ENCODE measurements around the gene IL17REL.

Gene IL17REL

DNA sequence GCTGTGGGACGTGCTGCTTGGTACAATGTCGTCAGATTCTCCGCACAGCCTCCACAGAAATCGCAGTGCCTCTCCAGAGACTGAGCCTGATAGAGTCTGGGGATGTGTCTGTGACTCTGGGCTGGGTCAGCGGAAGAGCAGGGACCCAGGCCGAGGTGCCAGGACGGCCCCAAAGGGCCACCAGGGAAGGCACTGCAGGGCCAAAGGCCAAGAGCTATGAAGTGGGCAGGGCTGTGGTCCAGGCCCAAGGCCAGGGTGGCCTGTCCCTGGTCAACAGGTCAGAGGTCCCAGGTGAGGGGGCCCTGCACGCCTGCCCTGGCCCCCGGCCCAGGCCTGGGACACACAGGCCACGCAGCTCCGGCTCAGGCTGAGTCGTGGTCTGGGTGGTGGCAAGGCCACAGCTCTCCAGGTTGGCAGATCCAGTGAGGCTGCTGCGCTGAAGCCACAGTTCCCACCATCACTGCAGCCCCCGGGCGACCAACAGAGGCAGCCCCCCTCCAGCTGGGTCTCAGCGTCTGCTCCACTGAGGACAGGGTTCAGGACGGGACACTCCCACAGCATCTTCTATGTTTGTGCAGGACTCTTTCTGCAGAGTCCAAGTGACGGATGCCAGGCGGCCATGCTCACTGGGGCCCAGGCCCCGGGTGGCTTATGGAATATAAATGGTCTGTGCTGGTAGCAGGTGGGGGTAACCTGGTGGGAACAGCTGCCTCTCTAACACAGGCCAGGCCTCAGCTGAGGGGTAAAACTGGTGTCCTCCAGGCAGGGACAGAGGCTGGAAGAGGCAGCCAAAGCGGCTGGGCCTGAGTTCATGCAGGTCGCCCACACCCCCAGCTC, 56.8 kb downstream of the IL17REL start:
- peak overlapping the region; percentile 98 for H2BK15ac ChIP-seq (ENCODE audit: low read length)
- no peak overlapping the region for H4K91ac ChIP-seq (ENCODE audit: low read depth, low read length, poor library complexity)
- H2BK5ac ChIP-seq (ENCODE audit: low read length), result peak overlapping the region; percentile 53
- peak overlapping the region; percentile 94 for H2BK12ac ChIP-seq (ENCODE audit: low read length)
- H3K4me3 ChIP-seq (ENCODE audit: low read length in 2 of 2), result no peak overlapping the region
- H4K8ac ChIP-seq (ENCODE audit: low read depth, low read length), result no peak overlapping the region
- peaks cover 26 to 38% of the 10 kb centered on the region in 2 donors for H3K4me1 ChIP-seq (ENCODE audit: control insufficient read depth in 2 of 2, insufficient read depth in 1 of 2, low read depth in 1 of 2, low read length in 2 of 2)
- peak overlapping the region; percentile 87 for H3K18ac ChIP-seq (ENCODE audit: low read length)
- no peak overlapping the region for H3K27ac ChIP-seq (replicated peaks; ENCODE audit: low read length)
- peak overlapping the region; percentile 56 for H3K14ac ChIP-seq (ENCODE audit: low read length)
- peaks cover 0 to 7% (median 0%) of the 10 kb centered on the region in 3 experiments for H3K27me3 ChIP-seq (ENCODE audit: control insufficient read depth in 3 of 3, insufficient read depth in 3 of 3, low read depth in 1 of 3, low read length in 3 of 3)
- no CpG with 5 or more reads among the region's 22 CpGs for WGBS, 2 donors (ENCODE audit: extremely low coverage in 2 of 2, insufficient read length in 2 of 2, insufficient replicate concordance in 1 of 2)
- peak overlapping the region; percentile 61 for H2BK120ac ChIP-seq (ENCODE audit: low read depth, low read length)
- DNase-seq (ENCODE audit: low spot score), result no peak
- H3K9me3 ChIP-seq (replicated peaks in 1 of 2; ENCODE audit: control insufficient read depth in 2 of 2, insufficient read depth in 1 of 2, low read depth in 1 of 2, low read length in 2 of 2), result no peaks in the 10 kb centered on the region
- H3K4me2 ChIP-seq (ENCODE audit: insufficient read depth, low read length, poor library complexity, severe bottlenecking), result no peak overlapping the region
- H3K79me1 ChIP-seq (ENCODE audit: low read depth, low read length), result peaks cover 4% of the 10 kb centered on the region
- H3K4ac ChIP-seq (ENCODE audit: low read length), result peak overlapping the region; percentile 37
- H2AK5ac ChIP-seq (ENCODE audit: low read depth, low read length), result peak overlapping the region; percentile 82
- H3K23ac ChIP-seq (ENCODE audit: low read depth, low read length, poor library complexity), result peak overlapping the region; percentile 43
- H3K36me3 ChIP-seq (replicated peaks in 1 of 2; ENCODE audit: control insufficient read depth in 2 of 2, insufficient read depth in 2 of 2, low read length in 2 of 2), result no peaks in the 10 kb centered on the region
- no peak overlapping the region for H3K9ac ChIP-seq (ENCODE audit: low read depth, low read length, poor library complexity)
- no peak overlapping the region for H2AFZ ChIP-seq (ENCODE audit: low read length)

GRCh38 chr22:49954991-49955580, 57.5 kb downstream of the IL17REL start:
- H3K4me1 ChIP-seq (ENCODE audit: control insufficient read depth in 2 of 2, insufficient read depth in 1 of 2, low read depth in 1 of 2, low read length in 2 of 2), result peaks cover 29 to 41% of the 10 kb centered on the region in 2 donors
- DNase-seq (ENCODE audit: low spot score), result no peak
- WGBS, 2 donors (ENCODE audit: extremely low coverage in 2 of 2, insufficient read length in 2 of 2, insufficient replicate concordance in 1 of 2), result no CpG with 5 or more reads among the region's 15 CpGs

DNA sequence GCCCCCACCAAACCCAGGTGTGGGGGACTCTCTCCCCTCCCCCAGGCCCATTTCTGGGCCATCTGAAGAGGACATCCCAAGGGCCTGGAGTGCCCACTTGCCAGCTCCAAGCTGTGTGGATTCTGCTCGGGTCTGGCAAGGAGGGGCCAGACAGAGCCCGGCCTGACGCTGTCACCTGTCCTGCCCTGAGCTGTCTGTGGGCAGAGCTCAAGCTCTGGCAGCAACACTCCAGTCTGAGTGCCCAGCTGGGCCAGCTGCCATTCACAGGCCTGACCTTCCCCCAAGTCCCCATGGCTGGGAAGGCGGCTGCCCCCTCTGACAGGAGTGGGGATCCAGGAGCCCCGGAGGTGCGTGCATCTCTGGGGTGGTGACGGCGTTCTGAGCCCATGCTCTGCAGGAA, 58.2 kb downstream of the IL17REL start:
- no peak overlapping the region for H3K27ac ChIP-seq (replicated peaks; ENCODE audit: low read length)
- H2AFZ ChIP-seq (ENCODE audit: low read length), result peak overlapping the region; percentile 49
- H4K8ac ChIP-seq (ENCODE audit: low read depth, low read length), result no peak overlapping the region
- H3K9me3 ChIP-seq (replicated peaks in 1 of 2; ENCODE audit: control insufficient read depth in 2 of 2, insufficient read depth in 1 of 2, low read depth in 1 of 2, low read length in 2 of 2), result no peaks in the 10 kb centered on the region
- peaks cover 0 to 7% (median 0%) of the 10 kb centered on the region in 3 experiments for H3K27me3 ChIP-seq (ENCODE audit: control insufficient read depth in 3 of 3, insufficient read depth in 3 of 3, low read depth in 1 of 3, low read length in 3 of 3)
- peak overlapping the region; percentile 48 for H3K18ac ChIP-seq (ENCODE audit: low read length)
- no peak overlapping the region for H2BK120ac ChIP-seq (ENCODE audit: low read depth, low read length)
- peak overlapping the region; percentile 100 for H2AK5ac ChIP-seq (ENCODE audit: low read depth, low read length)
- no peak overlapping the region for H4K91ac ChIP-seq (ENCODE audit: low read depth, low read length, poor library complexity)
- no peak overlapping the region for H3K9ac ChIP-seq (ENCODE audit: low read depth, low read length, poor library complexity)
- H3K4me3 ChIP-seq (ENCODE audit: low read length in 2 of 2), result no peak overlapping the region
- no peak overlapping the region for H3K23ac ChIP-seq (ENCODE audit: low read depth, low read length, poor library complexity)
- peak overlapping the region; percentile 58 for H2BK12ac ChIP-seq (ENCODE audit: low read length)
- H3K4me1 ChIP-seq (ENCODE audit: control insufficient read depth in 2 of 2, insufficient read depth in 1 of 2, low read depth in 1 of 2, low read length in 2 of 2), result peaks cover 26 to 34% of the 10 kb centered on the region in 2 donors
- WGBS, 2 donors (ENCODE audit: extremely low coverage in 2 of 2, insufficient read length in 2 of 2, insufficient replicate concordance in 1 of 2), result no CpG with 5 or more reads among the region's 8 CpGs
- peak overlapping the region; percentile 69 for H2BK15ac ChIP-seq (ENCODE audit: low read length)
- DNase-seq (ENCODE audit: low spot score), result no peak
- H3K79me1 ChIP-seq (ENCODE audit: low read depth, low read length), result no peaks in the 10 kb centered on the region
- no peak overlapping the region for H3K4me2 ChIP-seq (ENCODE audit: insufficient read depth, low read length, poor library complexity, severe bottlenecking)
- H3K4ac ChIP-seq (ENCODE audit: low read length), result no peak overlapping the region
- H2BK5ac ChIP-seq (ENCODE audit: low read length), result peak overlapping the region; percentile 53
- H3K14ac ChIP-seq (ENCODE audit: low read length), result no peak overlapping the region
- H3K36me3 ChIP-seq (replicated peaks in 1 of 2; ENCODE audit: control insufficient read depth in 2 of 2, insufficient read depth in 2 of 2, low read length in 2 of 2), result no peaks in the 10 kb centered on the region

More at GRCh38 chr22:49954991-49955580, 57.5 kb downstream of the IL17REL start:
- H4K8ac ChIP-seq (ENCODE audit: low read depth, low read length), result no peak overlapping the region
- no peak overlapping the region for H3K9ac ChIP-seq (ENCODE audit: low read depth, low read length, poor library complexity)
- no peak overlapping the region for H3K4me2 ChIP-seq (ENCODE audit: insufficient read depth, low read length, poor library complexity, severe bottlenecking)
- peaks cover 3% of the 10 kb centered on the region for H3K79me1 ChIP-seq (ENCODE audit: low read depth, low read length)
- peak overlapping the region; percentile 82 for H2AK5ac ChIP-seq (ENCODE audit: low read depth, low read length)
- H3K27ac ChIP-seq (replicated peaks; ENCODE audit: low read length), result no peak overlapping the region
- H2BK120ac ChIP-seq (ENCODE audit: low read depth, low read length), result peak overlapping the region; percentile 61
- H3K23ac ChIP-seq (ENCODE audit: low read depth, low read length, poor library complexity), result no peak overlapping the region
- H3K27me3 ChIP-seq (ENCODE audit: control insufficient read depth in 3 of 3, insufficient read depth in 3 of 3, low read depth in 1 of 3, low read length in 3 of 3), result peaks cover 0 to 7% (median 0%) of the 10 kb centered on the region in 3 experiments
- no peak overlapping the region for H2AFZ ChIP-seq (ENCODE audit: low read length)
- no peaks in the 10 kb centered on the region for H3K36me3 ChIP-seq (replicated peaks in 1 of 2; ENCODE audit: control insufficient read depth in 2 of 2, insufficient read depth in 2 of 2, low read length in 2 of 2)
- peak overlapping the region; percentile 76 for H3K18ac ChIP-seq (ENCODE audit: low read length)
- H3K4me3 ChIP-seq (ENCODE audit: low read length in 2 of 2), result no peak overlapping the region
- H2BK15ac ChIP-seq (ENCODE audit: low read length), result peak overlapping the region; percentile 93
- no peak overlapping the region for H2BK12ac ChIP-seq (ENCODE audit: low read length)
- H3K4ac ChIP-seq (ENCODE audit: low read length), result peak overlapping the region; percentile 53
- H3K9me3 ChIP-seq (replicated peaks in 1 of 2; ENCODE audit: control insufficient read depth in 2 of 2, insufficient read depth in 1 of 2, low read depth in 1 of 2, low read length in 2 of 2), result no peaks in the 10 kb centered on the region
- H2BK5ac ChIP-seq (ENCODE audit: low read length), result peak overlapping the region; percentile 53
- no peak overlapping the region for H4K91ac ChIP-seq (ENCODE audit: low read depth, low read length, poor library complexity)
- no peak overlapping the region for H3K14ac ChIP-seq (ENCODE audit: low read length)

Data from neuronal stem cell (in vitro differentiated cells).